Omental fat pad (tissue), 4 donors: ENCODE measurements around the gene KIF24. TPM values are rescaled to one million over a fixed set of nuclear protein-coding genes. Genes with fewer than 3 reads are reported as not detected.
"Not testable (repeated sequence)": the region's sequence is repeated elsewhere in the genome, so short reads cannot be mapped to it uniquely, and the experiment has no call there.

ENCODE experiments used
- ATAC-seq: fragments of 150-250 bp; one replicate; pipeline ENCODE4 v1.9.1; 2016; ENCODE audit warnings: mild to moderate bottlenecking, moderate library complexity; ENCODE audit not compliant: low FRiP score
- DNase-seq: peaks from one replicate; pipeline ENCODE4 v3.0.0-alpha.2; 2019; ENCODE audit warnings: low spot score
- CTCF ChIP-seq, 3 donors: fragments of 450-650 bp; IDR thresholded peaks; one replicate each; pipeline ENCODE4 v1.5.1; 2016 to 2017; ENCODE audit warnings: antibody characterized with exemption in 3 of 3, mild to moderate bottlenecking in 3 of 3, moderate library complexity in 2 of 3
- total RNA-seq, 4 donors: library from RNA; depleted of rRNA; stranded (reverse); fragments of >200 nt; gene quantifications; one replicate each; pipeline ENCODE4 v1.1.0, GENCODE V29; 2016

KIF24 gene
- total RNA-seq, 4 donors from 2014 or later = 0.44 to 1.1 (median 0.64) TPM

- no peak for DNase-seq
- ATAC-seq = no peak
Measured at GRCh38 chr9:34338665-34339385, 9.8 kb upstream of the KIF24 start.

DNA sequence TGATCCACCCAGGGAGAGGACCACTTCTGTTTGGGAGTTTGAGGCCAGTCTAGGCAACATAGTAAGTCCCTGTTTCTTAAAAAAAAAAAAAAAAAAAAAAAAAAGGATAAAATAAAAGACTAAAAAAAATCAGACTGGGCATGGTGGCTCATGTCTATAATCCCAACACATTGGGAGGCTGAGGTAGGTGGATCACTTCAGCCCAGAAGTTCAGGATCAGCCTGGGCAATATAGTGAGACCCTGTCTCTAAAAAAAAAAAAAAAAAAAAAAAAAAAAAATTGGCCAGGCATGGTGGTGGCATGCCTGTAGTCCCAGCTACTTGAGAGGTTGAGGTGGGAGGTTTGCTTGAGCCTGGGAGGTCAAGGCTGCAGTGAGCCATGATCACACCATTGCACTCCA, 9.0 kb upstream of the KIF24 start:
- not testable (repeated sequence) for DNase-seq, ATAC-seq

More at GRCh38 chr9:34338665-34339385, 9.8 kb upstream of the KIF24 start:
- no peak for TF ChIP-seq CTCF (IDR thresholded peaks at IDR 0.05)

DNA sequence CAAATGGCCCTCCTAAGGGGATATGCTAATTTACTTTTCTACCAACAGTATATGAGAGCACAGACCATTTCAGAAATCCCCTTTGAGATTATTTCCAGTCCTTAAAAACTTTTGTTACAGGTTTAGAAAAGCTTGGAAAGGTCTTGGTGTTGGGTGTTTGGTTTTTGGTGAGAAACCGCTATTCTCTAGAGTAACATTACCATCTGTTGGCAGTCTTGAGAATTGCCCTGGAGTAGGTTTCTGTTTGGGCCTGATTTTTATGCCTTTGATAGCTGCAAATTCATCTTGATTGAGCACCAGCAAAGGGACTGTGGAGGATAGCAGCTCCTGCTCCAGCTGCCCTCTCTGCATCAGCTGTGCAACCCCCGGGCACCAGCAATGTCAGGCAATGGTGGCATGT, 8.3 kb upstream of the KIF24 start:
- ATAC-seq (no peak), DNase-seq (no peak)
- no peak for TF ChIP-seq CTCF (IDR thresholded peaks at IDR 0.05)

- no peak for TF ChIP-seq CTCF (IDR thresholded peaks at IDR 0.05)
- DNase-seq (no peak), ATAC-seq (no peak)
Measured at GRCh38 chr9:34335376-34335775, 6.3 kb upstream of the KIF24 start.

GRCh38 chr9:34334916-34335315, 5.8 kb upstream of the KIF24 start:
- no peak for DNase-seq
- no peak for TF ChIP-seq CTCF (IDR thresholded peaks at IDR 0.05)
- no peak for ATAC-seq

DNA sequence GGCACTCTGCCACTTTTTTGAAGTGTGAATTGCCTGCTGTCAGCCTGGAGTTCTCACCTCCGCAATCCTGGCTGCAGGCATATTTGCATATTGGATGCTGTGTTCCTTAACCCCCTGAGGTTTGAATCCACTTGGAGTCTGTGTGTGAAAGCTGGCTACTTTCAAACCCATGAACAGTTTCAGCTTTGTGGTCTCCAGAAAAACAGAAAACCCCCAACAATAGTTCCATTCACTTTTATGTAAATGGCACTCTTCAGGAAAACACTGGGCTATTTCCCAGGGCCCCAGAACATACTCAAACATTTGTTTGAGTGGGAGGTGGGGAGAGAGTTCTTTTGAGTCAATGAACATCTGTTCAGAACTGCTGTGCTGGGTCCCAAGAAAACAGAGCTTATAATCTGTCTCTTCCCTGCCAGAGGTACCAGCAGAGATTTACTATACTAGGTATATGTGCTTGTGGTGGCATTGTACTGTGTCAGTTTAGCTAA, 5.3 kb upstream of the KIF24 start:
- DNase-seq (no peak), ATAC-seq (no peak)
- no peak for TF ChIP-seq CTCF (IDR thresholded peaks at IDR 0.05)

DNA sequence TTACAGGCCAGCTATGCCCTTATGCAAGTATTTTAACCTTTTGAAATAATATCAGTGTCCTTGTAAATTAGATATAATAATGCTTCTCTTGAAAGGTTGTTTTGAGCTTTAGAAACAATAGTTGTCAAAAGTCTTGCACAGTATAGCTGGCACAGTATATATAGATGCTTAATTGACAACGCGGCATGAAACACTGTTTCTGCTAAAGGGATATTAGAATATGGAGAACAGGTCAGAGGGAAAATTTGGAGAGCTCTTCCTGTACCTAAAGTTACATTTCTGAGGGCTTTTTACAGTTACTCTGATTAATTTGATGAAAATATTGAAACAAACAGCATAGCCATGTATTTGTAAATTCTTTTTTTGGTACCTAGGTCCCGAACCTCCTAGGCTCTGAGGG, 4.8 kb upstream of the KIF24 start:
- no peak for TF ChIP-seq CTCF (IDR thresholded peaks at IDR 0.05)
- no peak for ATAC-seq
- DNase-seq = no peak
